HG03108 (cell line): ENCODE measurements around the gene CDK9.
"Not testable (repeated sequence)": the region's sequence is repeated elsewhere in the genome, so short reads cannot be mapped to it uniquely, and the experiment has no call there.

ENCODE experiments used
- ATAC-seq: cut with Tn5 transposase; IDR thresholded peaks from one replicate; pipeline ENCODE4 v1.9.1; 2021; ENCODE audit warnings: moderate library complexity; ENCODE audit not compliant: unreplicated experiment

Gene CDK9

DNA sequence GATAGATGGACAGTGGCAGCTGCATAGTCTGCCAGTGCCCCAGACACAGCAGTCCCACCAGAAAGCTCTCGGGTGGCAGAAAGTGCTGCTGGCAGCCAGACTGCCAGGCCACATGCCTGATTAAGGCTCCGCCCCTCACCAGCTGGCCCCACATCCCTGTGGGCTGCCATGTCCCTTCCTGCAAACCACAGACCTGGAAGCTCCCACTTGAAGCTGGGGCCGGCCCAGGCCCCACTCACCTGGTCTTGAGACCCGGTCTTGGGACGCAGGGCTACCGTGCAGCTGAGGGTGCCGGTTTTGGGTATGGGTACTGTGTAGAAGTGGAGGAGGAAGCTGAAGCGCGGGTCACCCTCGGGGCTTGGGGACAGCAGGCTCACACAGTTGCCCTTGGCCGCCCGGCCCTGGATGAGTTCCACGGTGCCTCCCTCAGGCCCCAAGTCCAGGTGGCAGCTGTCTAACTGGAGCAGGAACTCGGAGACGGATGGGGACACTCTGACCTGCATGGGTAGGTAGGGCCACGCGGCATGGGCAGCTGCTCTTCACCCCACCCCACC is 32.1 kb downstream of the CDK9 start:
- ATAC-seq: no peak

DNA sequence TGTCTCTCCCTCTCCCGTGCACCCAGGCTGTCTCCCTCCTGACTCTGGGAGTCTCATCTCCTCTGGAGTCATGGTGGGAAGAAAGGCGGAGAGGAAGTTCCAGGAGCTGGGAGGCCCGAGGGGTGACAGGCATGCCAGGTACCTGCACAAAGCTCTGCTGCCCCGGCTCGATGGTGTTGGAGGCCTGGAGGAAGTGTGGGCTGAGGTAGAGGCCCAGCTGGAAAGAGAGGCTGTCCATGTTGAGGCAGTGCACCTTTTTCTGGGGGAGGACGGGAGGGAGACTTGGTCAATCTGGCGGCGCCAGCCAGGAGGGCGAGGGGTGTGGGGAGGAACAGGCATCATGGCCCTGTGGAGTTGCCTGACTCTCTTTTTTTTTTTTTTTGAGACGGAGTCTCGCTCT is 32.7 kb downstream of the CDK9 start:
- ATAC-seq: no peak

DNA sequence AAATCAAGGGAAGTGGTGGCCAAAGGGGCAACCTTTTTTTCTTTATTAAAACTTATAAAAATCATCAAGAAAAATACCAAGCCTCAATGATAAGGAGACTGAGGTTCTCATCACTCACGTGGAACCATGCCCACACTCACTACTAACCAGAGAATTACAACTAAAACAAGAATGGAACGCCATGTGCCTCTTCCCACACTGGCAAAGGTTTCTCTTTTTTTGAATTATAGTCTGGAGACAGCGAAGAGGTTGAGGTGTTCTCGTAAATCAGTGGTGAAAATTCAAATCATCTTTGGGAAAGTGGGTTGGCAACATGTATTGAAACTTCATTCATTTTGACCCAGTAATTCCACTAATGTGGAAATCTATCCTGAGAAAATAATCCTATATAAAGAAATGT is 36.3 kb downstream of the CDK9 start:
- ATAC-seq: no peak

DNA sequence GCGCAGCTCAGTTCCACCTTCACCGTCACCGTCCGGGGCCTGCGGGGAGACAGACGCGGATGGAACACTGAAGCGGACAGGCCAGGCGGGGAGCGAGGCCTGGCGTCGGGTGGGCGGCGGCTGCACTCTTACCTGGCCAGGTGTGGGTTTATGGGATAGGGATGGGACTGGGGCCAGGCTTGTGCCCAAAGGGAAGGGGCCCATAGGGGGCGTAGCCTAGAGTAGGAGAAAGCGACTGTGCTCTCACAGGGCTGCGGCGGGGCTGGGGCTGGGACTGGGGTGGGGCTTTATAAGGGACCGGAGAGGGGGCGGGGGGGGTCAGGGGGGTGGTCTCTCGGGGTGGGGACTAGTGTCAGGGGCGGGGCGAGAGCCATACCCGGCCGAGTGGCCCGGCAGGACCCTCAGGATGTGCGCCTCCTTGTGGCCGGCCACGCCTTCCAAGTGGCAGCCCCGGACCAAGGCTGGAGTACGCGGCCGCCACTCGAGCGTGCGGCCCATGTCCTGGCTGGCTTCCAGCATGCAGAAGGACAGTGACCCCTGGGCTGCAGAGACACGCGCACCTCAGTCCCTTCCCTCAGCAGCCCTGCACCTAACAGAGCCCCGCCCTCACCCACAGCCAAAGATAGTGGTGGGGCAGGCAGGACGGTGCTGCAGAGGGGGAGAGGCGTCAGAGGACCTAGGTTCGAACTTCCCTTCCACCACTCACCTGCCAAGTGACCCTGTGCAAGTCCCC is 39.7 kb downstream of the CDK9 start:
- ATAC-seq: no peak

- no peak for ATAC-seq
Measured at GRCh38 chr9:127826253-127826913, 40.5 kb downstream of the CDK9 start.

- ATAC-seq: no peak
Measured at GRCh38 chr9:127828262-127829031, 42.6 kb downstream of the CDK9 start.

- no peak for ATAC-seq
Measured at GRCh38 chr9:127829205-127829906, 43.5 kb downstream of the CDK9 start.

GRCh38 chr9:127832248-127832647 is 46.4 kb downstream of the CDK9 start:
- no peak for ATAC-seq

GRCh38 chr9:127833555-127833954 is 47.7 kb downstream of the CDK9 start:
- ATAC-seq: no peak

DNA sequence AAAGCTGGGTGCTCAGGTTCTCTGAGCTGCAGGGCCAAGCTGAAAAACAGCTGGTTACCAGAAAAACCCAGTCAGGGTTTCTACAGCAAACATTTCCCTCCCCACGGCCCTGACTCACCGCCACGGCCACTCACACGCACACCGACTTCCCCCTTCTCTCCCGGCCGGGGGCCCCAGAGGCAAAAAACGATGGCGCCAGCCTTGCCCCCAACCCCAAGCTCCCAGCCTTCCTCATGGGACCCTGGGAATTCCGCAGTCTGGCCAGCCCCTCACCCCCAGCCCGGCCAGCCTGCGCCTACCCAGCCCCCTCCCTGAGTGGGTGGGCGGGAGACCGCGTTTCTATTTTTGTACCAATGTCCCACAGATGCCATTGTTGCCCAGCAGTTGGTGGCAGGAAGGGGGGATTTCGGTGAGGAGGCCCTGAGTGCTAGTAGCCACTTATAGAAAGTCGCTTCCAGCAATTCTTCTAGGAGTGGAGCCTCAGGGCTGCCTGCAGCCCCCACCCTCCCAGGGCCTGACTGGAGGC is 50.2 kb downstream of the CDK9 start:
- ATAC-seq: no peak

DNA sequence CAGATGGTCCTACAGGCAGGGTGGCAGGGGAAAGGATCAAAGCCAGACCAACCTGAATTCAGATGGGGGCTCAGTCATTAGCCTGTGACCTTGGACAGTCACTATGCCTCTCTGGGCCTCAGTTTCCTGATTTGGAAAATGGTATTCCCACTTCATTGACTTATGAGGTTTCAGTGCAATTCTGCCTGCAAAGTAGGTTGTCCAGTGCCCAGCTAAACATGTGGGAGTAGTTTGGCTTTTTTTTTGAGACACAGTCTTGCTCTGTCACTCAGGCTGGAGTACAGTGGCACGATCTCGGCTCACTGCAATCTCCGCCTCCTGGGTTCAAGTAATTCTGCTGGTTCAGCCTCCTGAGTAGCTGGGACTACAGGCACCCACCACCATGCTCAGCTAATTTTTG is 50.7 kb downstream of the CDK9 start:
- not testable (repeated sequence) for ATAC-seq

DNA sequence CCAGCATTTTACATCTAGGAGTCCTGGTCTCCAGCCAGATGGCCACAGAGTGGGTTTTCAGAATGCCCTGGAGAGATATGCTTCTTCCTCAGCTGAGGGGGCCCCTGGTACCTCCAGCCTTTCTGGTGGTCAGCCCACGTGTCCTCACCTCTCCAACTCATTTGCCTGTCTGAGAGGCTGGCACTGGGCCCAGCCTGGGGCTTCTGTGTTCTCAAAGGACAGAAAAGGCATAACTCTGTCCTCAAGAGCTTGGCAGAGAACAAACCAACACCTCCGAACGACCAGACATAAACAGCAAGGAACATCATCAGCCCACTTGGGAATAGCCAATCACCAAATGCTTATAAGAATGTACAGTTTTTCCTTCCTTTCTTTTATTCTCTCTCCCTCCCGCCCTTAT is 51.5 kb downstream of the CDK9 start:
- no peak for ATAC-seq

DNA sequence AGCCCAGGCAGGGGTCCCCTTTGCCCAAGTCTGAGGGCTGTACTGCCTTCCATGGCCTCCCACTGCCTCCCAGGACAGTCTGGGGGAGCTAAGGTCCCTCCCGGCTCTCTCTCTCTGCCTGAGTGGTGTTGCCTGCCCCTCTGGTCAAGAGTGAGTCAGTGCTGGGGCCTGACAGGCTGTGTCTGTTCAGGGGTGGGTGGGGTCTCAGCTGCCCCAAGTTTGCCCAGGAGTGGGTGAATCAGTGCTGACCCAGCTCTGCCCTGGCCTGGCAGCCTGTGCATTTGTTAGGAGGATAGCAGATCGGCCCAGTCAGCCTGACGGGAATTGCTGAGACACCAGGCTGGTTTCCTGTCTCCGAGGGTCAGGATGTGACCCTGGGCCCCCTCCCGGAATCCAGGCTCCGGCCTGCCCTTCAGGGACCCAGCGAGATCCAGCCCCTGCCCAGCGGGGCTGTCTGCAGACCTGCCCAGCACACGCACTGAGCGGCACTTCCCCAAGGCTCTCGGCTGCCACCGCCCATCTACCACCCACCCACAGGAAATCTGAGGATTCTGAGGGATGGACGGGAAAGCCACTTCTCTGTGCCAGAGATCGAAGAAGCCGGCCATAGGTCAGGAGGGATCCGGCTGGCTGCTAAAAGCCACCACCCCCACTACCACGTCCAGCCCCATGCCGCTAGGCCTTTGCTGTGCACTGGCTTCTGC is 52.7 kb downstream of the CDK9 start:
- ATAC-seq: no peak
